NCI-H1436 (cell line): ENCODE measurements around the gene C16orf90.
A peak's percentile ranks its signal among the peaks of the same experiment; 100 is the strongest.

ENCODE experiments used
- DNase-seq: peaks from one replicate; lab custom pipeline; 2025; lab: John Stamatoyannopoulos, UW

Gene C16orf90

DNA sequence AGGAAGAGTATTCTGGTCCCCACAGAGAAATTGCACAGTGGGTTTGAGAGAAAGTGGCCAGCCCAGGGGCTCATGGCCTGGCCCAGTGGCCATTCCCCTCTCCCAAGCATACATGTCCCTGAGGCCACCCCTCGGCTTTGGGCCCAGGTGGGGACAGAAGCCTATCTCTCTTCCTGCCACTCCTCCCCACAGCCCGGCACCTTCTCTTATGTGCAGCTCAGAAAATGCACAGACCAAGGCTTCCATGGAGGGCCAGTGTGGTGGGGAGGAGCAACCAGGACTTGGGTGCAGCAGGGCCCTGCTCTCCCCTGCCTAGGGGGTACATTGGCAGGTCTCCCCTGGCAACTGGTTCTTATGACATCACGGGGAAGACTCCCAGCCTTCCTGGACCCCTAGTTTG lies at the start of gene C16orf90:
C16orf90 (minus strand) TSS at position 314 of the 400 bp plus-strand sequence; CDS start at position 246, 68 bp downstream.
- DNase-seq, result no peak

DNA sequence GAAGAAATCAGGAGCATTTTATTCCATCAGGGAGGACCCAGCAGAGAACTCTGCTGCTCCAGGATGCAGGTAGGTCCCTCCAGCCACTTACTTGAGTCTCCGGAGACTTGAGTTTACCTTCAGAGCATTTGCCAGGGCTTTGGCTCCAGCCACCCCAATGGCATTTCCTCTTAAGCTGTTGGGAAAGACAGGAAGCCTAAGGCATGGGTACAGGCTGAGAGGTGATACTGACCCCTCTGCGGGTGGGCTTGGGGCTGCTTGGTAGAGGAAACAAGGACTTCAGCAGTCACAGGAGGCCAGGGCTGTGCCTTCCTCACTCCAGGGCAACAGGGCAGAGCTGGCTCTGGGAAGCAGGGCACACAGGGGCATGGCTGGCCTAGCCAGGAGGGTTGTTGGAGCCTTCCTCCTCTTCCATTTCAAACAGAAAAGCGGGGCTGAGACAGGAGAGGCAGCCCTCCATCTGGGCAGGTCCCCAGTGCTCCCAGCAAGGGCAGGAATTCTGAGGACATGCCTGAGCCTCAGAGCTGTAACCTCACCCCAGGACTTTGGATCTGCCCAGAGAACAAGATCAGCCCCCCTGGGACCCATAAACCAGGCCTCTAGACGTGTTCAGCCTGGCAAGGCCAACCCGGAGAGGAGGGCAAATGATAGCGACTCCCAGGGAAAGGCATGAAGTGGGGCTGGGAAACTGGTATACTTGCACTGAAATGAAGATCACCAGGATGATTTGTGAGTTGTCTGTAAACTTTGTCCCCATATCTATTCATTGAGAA lies 47.5 kb upstream of the C16orf90 start:
- no peak for DNase-seq

- DNase-seq, result no peak
Observed at GRCh38 chr16:3541527-3542155, 46.4 kb upstream of the C16orf90 start.

GRCh38 chr16:3538222-3538621 lies 42.9 kb upstream of the C16orf90 start:
- no peak for DNase-seq

- DNase-seq, result no peak
Observed at GRCh38 chr16:3536851-3537250, 41.6 kb upstream of the C16orf90 start.

DNA sequence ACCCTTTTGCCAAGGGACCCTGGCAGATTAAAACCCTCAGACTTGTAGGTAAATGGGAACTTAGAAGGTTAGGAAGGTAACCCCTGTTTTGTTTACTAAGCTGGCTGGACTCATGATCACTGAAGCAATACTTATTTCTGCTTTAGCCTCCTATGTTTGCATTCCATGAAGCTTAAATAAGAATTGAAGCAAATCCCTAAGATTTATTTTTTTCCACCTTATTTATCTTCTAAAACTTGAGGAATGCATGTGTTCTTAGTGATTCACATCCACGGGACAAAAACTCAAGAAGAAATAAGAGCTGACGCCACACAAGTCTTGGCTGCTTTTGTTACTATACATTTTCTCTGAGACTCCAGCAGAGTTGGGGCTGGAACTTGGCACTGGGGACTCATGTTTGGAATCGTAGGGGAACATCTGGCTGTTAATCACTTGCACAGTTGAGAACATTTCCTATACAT lies 41.0 kb upstream of the C16orf90 start:
- no peak for DNase-seq

DNA sequence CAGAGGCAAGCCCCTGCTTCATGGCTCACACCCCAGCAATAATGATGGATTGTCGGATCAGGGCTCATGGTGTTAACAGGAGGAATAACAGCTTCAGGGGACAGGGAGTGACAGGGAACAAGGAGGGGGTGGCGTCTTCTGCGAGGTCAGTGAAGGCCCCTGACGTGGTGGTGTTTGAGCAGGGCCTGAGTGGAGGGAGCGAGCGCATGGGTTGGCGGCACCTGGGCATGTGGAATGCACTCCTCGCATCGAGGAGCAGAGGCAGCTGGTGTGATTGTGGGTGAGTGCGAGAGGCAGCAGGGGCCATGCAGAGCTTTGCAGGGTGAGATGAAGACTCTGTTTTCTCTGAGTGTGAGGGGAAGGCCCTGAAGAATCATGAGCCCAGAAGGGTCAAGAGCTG lies 38.8 kb upstream of the C16orf90 start:
- no peak for DNase-seq

GRCh38 chr16:3532741-3533140 lies 37.5 kb upstream of the C16orf90 start:
- DNase-seq, result no peak

- DNase-seq, result no peak
Observed at GRCh38 chr16:3530371-3530914, 35.2 kb upstream of the C16orf90 start.

DNA sequence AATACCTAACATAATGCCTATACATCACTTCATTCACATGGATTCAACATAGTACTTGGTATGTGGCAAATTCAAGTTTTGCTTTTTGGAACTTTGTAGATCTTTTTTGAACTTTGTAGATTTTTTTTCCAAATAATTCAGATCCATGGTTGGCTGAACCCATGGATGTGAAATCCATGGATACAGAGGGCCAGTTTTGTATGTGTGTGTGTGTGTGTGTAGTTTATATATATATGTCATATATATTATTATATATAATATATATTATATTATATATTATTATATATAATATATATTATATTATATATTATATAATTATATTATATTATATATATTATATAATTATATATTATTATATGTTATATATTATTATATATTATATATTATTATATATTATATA lies 33.9 kb upstream of the C16orf90 start:
- no peak for DNase-seq

- no peak for DNase-seq
Observed at GRCh38 chr16:3528406-3528805, 33.1 kb upstream of the C16orf90 start.

DNA sequence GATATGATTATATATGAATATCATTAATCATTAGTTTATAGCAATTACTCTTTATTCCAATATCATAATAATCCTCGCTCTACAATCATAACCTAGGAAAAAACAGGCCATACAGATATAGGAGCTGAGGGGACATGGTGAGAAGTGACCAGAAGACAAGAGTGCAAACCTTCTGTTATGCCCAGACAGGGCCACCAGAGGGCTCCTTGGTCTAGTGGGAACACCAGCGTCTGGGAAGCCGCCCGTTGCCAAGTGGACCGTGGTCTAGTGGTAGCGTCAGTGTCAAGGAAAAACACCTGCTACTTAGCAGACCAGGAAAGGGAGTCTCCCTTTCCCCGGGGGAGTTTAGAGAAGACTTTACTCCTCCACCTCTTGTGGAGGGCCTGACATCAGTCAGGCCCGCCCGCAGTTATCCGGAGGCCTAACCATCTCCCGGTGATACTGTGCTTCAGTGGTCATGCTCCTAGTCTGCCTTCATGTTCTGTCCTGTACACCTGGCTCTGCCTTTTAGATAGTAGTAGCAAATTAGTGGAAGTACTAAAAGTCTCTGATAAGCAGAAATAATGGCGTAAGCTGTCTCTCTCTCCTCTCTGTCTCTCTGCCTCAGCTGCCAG lies 32.0 kb upstream of the C16orf90 start:
- peak; percentile 4 for DNase-seq

- DNase-seq, result no peak
Observed at GRCh38 chr16:3525951-3526350, 30.7 kb upstream of the C16orf90 start.

DNA sequence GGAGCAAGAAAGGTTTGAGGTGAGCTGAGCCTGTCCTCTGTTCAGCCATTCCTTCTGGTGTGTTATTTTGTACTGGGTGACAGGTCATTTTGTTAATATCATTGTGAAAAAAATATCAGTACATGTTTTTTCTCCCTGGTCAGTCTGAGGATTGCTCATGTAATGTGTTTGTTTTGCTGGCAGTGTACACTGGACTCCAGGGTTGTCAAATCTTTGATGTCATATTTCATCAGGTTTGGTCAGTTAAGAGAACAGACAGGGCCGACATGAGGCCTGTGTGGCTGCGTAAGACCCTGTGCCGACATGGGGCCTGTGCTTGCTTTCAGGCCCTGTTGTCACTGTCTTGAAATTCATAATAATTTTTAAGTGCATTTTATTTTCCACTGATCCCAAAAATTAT lies 28.0 kb upstream of the C16orf90 start:
- no peak for DNase-seq

- DNase-seq, result no peak
Observed at GRCh38 chr16:3520841-3521240, 25.6 kb upstream of the C16orf90 start.

GRCh38 chr16:3520413-3520812 lies 25.1 kb upstream of the C16orf90 start:
- DNase-seq, result no peak

- no peak for DNase-seq
Observed at GRCh38 chr16:3519581-3519980, 24.3 kb upstream of the C16orf90 start.

- no peak for DNase-seq
Observed at GRCh38 chr16:3518986-3519348, 23.7 kb upstream of the C16orf90 start.

GRCh38 chr16:3518292-3518985 lies 23.1 kb upstream of the C16orf90 start:
- DNase-seq, result no peak

- no peak for DNase-seq
Observed at GRCh38 chr16:3515897-3516296, 20.6 kb upstream of the C16orf90 start.

DNA sequence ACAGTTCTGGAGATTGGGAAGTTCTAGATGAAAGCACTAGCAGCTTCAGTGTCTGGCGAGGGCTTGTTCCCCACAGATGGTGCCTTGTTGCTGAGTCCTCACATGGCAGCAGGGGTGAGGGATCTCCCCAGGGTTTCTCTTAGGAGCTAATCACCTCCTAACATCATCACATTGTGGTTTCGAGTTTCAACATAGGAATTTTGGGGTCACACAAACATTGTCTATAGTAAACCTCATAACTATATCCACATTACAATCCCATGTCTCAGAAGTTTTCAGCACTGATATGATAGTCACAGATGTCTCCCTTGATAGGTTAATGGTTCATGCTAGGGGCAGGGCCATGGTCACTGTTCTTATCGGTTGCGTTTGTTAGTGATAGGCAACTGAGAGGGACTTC lies 19.3 kb upstream of the C16orf90 start:
- no peak for DNase-seq

GRCh38 chr16:3513892-3514583 lies 18.7 kb upstream of the C16orf90 start:
- no peak for DNase-seq
